K562 (cell line): ENCODE measurements around the gene KCNH2. TPM values are rescaled to one million over a fixed set of nuclear protein-coding genes. Genes with fewer than 3 reads are reported as not detected.

Experiments
- ELF4 ChIP-seq: fragments of 450-650 bp; formaldehyde crosslinking; IDR thresholded peaks from 2 replicates; pipeline ENCODE4 v1.4.0; 2022; ENCODE audit warnings: missing genetic modification characterization
- ETV5 ChIP-seq: sonication (generic); formaldehyde crosslinking; IDR thresholded peaks from 2 replicates; pipeline ENCODE4 v1.4.0; 2020; ENCODE audit warnings: low read depth, mild to moderate bottlenecking, missing genetic modification reagents
- FOSL1 ChIP-seq: fragments of 200-800 bp; sonication (Bioruptor generic); conservative IDR thresholded peaks from 2 replicates; pipeline ENCODE4 v1.6.1; 2016; ENCODE audit warnings: missing genetic modification characterization, missing compliant biosample characterization
- HDAC3 ChIP-seq: fragments of 450-650 bp; IDR thresholded peaks from 2 replicates; pipeline ENCODE4 v1.6.1; 2018; ENCODE audit warnings: borderline replicate concordance, mild to moderate bottlenecking, moderate library complexity; ENCODE audit not compliant: partially characterized antibody
- KHSRP ChIP-seq: fragments of 450-650 bp; IDR thresholded peaks from 2 replicates; pipeline ENCODE4 v1.6.1; 2017
- MLLT1 ChIP-seq, 2 experiments: fragments of 450-650 bp; IDR thresholded peaks; 2 replicates each; pipeline ENCODE4 v1.6.1; 2016
- POLR2G ChIP-seq: fragments of 200-400 bp; formaldehyde crosslinking; IDR thresholded peaks from 2 replicates; pipeline ENCODE4 v1.6.1; 2017; ENCODE audit warnings: low read depth, mild to moderate bottlenecking, antibody characterized with exemption, low read length, moderate library complexity
- REST ChIP-seq, 2 experiments: fragments of 450-650 bp; formaldehyde crosslinking in 1 of 2; IDR thresholded peaks; 2 replicates each; pipeline versions ENCODE4 v1.4.0 to v1.6.1; 2014 to 2020; ENCODE audit warnings: mild to moderate bottlenecking in 2 of 2, borderline replicate concordance in 1 of 2, low read depth in 1 of 2
- SRF ChIP-seq, 2 experiments: fragments of 250-450, 450-650 bp in 1 of 2; sonication (Bioruptor Pico) in 1 of 2; sonication (generic) in 1 of 2; formaldehyde crosslinking; IDR thresholded peaks; 2 replicates each; pipeline versions ENCODE4 v1.5.0 to v1.5.1; 2020 to 2022; ENCODE audit warnings: mild to moderate bottlenecking in 1 of 2, missing genetic modification reagents in 1 of 2
- TFAP4 ChIP-seq: sonication (generic); formaldehyde crosslinking; IDR thresholded peaks from 2 replicates; pipeline ENCODE4 v1.8.0; 2022; ENCODE audit warnings: missing genetic modification reagents, mild to moderate bottlenecking, moderate library complexity, borderline replicate concordance
- ZNF174 ChIP-seq: fragments of 250-450 bp; sonication (Bioruptor Pico); IDR thresholded peaks from 2 replicates; pipeline ENCODE4 v1.4.0; 2020; ENCODE audit warnings: mild to moderate bottlenecking
- ZNF175 ChIP-seq: fragments of 200-800 bp; sonication (Bioruptor generic); IDR thresholded peaks from 2 replicates; pipeline ENCODE4 v1.6.1; 2016; ENCODE audit warnings: low read depth, mild to moderate bottlenecking, missing genetic modification characterization, missing compliant biosample characterization
- ZNF395 ChIP-seq: fragments of 200-800 bp; sonication (Bioruptor generic); IDR thresholded peaks from 2 replicates; pipeline ENCODE4 v1.6.1; 2017; ENCODE audit warnings: missing genetic modification characterization, missing compliant biosample characterization
- ZNF830 ChIP-seq: fragments of 250-450 bp; sonication (Bioruptor Pico); IDR thresholded peaks from 2 replicates; pipeline ENCODE4 v1.5.0; 2021; ENCODE audit warnings: mild to moderate bottlenecking
- polyA plus RNA-seq, 8 experiments: library from polyadenylated mRNA; depleted of rRNA in 4 of 8; stranded (reverse) in 5 of 8; unstranded in 3 of 8; fragments of >200 nt; fragmentation: Nextera tagmentation in 2 of 8; fragmentation: Illumina TruSeq in 1 of 8; extraction: Ambion mirVana in 2 of 8; extraction: Trizol in 1 of 8; gene quantifications; 2 replicates each; pipeline versions ENCODE4 v1.2.1 to v1.2.3, GENCODE V29; 2011 to 2014; ENCODE audit warnings: inconsistent platforms in 1 of 8, missing spikeins in 1 of 8
- total RNA-seq, 7 experiments: library from RNA; depleted of rRNA in 6 of 7; stranded (reverse); fragments of >200 nt in 6 of 7; fragmentation: Illumina TruSeq in 2 of 7; extraction: Trizol in 2 of 7; gene quantifications; 2 replicates each; pipeline versions ENCODE4 v1.2.1 to v1.2.3, GENCODE V29; 2011 to 2021; ENCODE audit warnings: low replicate concordance in 1 of 7

Gene KCNH2
- total and polyA plus RNA-seq, 9 of the 15 experiments (the other 6 are each of a cell fraction or from before 2014, with no cell fraction given), result 18.1 to 368 (median 218) TPM

- TF ChIP-seq REST (IDR thresholded peaks at IDR 0.05; ENCODE audit: borderline replicate concordance) (no peak), REST (CRISPR knock-in tag; IDR thresholded peaks at IDR 0.05; ENCODE audit: low read depth) (no peak), MLLT1 (IDR thresholded peaks at IDR 0.05) (peak in 1 of 2 experiments; percentile 64; a peak in 2 of 4 replicates), ETV5 (CRISPR knock-in tag) (no peak), ZNF175 (CRISPR knock-in tag) (no peak), FOSL1 (tag) (no peak), SRF (CRISPR knock-in tag; IDR thresholded peaks at IDR 0.05) (no peak), ELF4 (CRISPR knock-in tag) (no peak), ZNF395 (CRISPR knock-in tag) (no peak), HDAC3 (no peak), KHSRP (no peak), POLR2G (peak; percentile 51), ZNF174 (CRISPR knock-in tag) (no peak), ZNF830 (CRISPR knock-in tag) (no peak), TFAP4 (CRISPR knock-in tag) (0 out of 2 replicates have a peak, but pooled peaks have one; percentile 28)
Observed at GRCh38 chr7:150951521-150951920, 26.6 kb downstream of the KCNH2 start (continued).
